MM.1S (cell line): ENCODE measurements around the gene NBAS.
A peak's percentile ranks its signal among the peaks of the same experiment; 100 is the strongest.

ENCODE experiments used
- DNase-seq: peaks from one replicate; pipeline ENCODE4 v3.0.0-alpha.2; 2015
- H2AFZ ChIP-seq: fragments of 300-600 bp; sonication (generic); 2 replicates; pipeline ENCODE4 v1.6.0; 2016; ENCODE audit warnings: antibody characterized with exemption, low read length
- H3F3A ChIP-seq: fragments of 300-600 bp; sonication (generic); 2 replicates; pipeline ENCODE4 v1.6.1; 2016; ENCODE audit warnings: mild to moderate bottlenecking, antibody characterized with exemption, low read length, moderate library complexity, mixed read lengths; ENCODE audit not compliant: insufficient read depth
- H3K27ac ChIP-seq: fragments of 300-600 bp; sonication (generic); 2 replicates; pipeline ENCODE4 v1.5.1; 2016; ENCODE audit warnings: mild to moderate bottlenecking, low read length
- H3K27me3 ChIP-seq: fragments of 300-600 bp; sonication (generic); replicated peaks from 2 replicates; pipeline ENCODE4 v1.6.0; 2016; ENCODE audit warnings: low read length; ENCODE audit not compliant: insufficient read depth
- H3K36me3 ChIP-seq: fragments of 300-600 bp; sonication (generic); replicated peaks from 2 replicates; pipeline ENCODE4 v1.6.1; 2016; ENCODE audit warnings: mild to moderate bottlenecking, low read length, mixed read lengths; ENCODE audit not compliant: insufficient read depth
- H3K4me1 ChIP-seq: fragments of 300-600 bp; sonication (generic); 2 replicates; pipeline ENCODE4 v1.6.1; 2016; ENCODE audit warnings: low read length, mixed read lengths
- H3K4me2 ChIP-seq: fragments of 300-600 bp; sonication (generic); 2 replicates; pipeline ENCODE4 v1.6.0; 2016; ENCODE audit warnings: low read depth, low read length
- H3K4me3 ChIP-seq: fragments of 300-600 bp; sonication (generic); 2 replicates; pipeline ENCODE4 v1.5.1; 2016; ENCODE audit warnings: low read length, mixed read lengths
- H3K79me2 ChIP-seq: fragments of 300-600 bp; sonication (generic); 2 replicates; pipeline ENCODE4 v1.6.1; 2016; ENCODE audit warnings: mixed run types, low read length, mixed read lengths
- H3K9ac ChIP-seq: fragments of 300-600 bp; sonication (generic); 2 replicates; pipeline ENCODE4 v1.6.1; 2016; ENCODE audit warnings: low read length, mixed read lengths
- H3K9me2 ChIP-seq: fragments of 300-600 bp; sonication (generic); replicated peaks from 2 replicates; pipeline ENCODE4 v1.6.1; 2016; ENCODE audit warnings: mild to moderate bottlenecking, low read length, mixed read lengths; ENCODE audit not compliant: insufficient read depth
- H3K9me3 ChIP-seq: fragments of 300-600 bp; sonication (generic); replicated peaks from 2 replicates; pipeline ENCODE4 v1.6.1; 2016; ENCODE audit warnings: mild to moderate bottlenecking, low read length, mixed read lengths; ENCODE audit not compliant: insufficient read depth
- H4K20me1 ChIP-seq: fragments of 300-600 bp; sonication (generic); 2 replicates; pipeline ENCODE4 v1.6.1; 2016; ENCODE audit warnings: mild to moderate bottlenecking, low read length, moderate library complexity, mixed read lengths; ENCODE audit not compliant: insufficient read depth
- CTCF ChIP-seq: fragments of 300-600 bp; sonication (generic); IDR thresholded peaks from 2 replicates; pipeline ENCODE4 v1.5.1; 2016; ENCODE audit warnings: antibody characterized with exemption, low read length, mixed read lengths
- EZH2 ChIP-seq: fragments of 300-600 bp; sonication (generic); optimal IDR thresholded peaks from 2 replicates; pipeline ENCODE3; 2017; ENCODE audit warnings: low read depth, mild to moderate bottlenecking, antibody characterized with exemption, low read length, mixed read lengths
- EZH2phosphoT487 ChIP-seq: fragments of 300-600 bp; sonication (generic); IDR thresholded peaks from 2 replicates; pipeline ENCODE4 v1.6.1; 2018; ENCODE audit warnings: antibody characterized with exemption, low read length

The NBAS gene

GRCh38 chr2:15594291-15595256 lies 33.4 kb upstream of the NBAS start:
- no peak overlapping the region for H2AFZ ChIP-seq
- TF ChIP-seq EZH2phosphoT487 (no peak), EZH2 (no peak), CTCF (no peak)
- no peak overlapping the region for H3K4me2 ChIP-seq
- H3K27ac ChIP-seq, result no peak overlapping the region
- H3K9ac ChIP-seq, result no peak overlapping the region
- no peaks in the 10 kb centered on the region for H4K20me1 ChIP-seq
- no peak for DNase-seq
- H3K27me3 ChIP-seq, result no peaks in the 10 kb centered on the region
- H3F3A ChIP-seq, result no peaks in the 10 kb centered on the region
- H3K4me1 ChIP-seq, result no peaks in the 10 kb centered on the region; the same call in 1 of the 2 replicates
- peaks cover 35% of the 10 kb centered on the region for H3K79me2 ChIP-seq
- no peaks in the 10 kb centered on the region for H3K9me2 ChIP-seq
- no peak overlapping the region for H3K4me3 ChIP-seq
- H3K9me3 ChIP-seq, result no peaks in the 10 kb centered on the region
- H3K36me3 ChIP-seq, result peaks cover 14% of the 10 kb centered on the region; the same call in 1 of the 2 replicates

GRCh38 chr2:15593327-15593705 lies 32.2 kb upstream of the NBAS start:
- Histone ChIP-seq H2AFZ (no peak overlapping the region), H3F3A (no peaks in the 10 kb centered on the region), H3K27me3 (no peaks in the 10 kb centered on the region), H3K4me1 (no peaks in the 10 kb centered on the region; the same call in 1 of the 2 replicates), H3K4me2 (no peak overlapping the region; the same call in 1 of the 2 replicates), H3K4me3 (no peak overlapping the region), H3K79me2 (peaks cover 35% of the 10 kb centered on the region), H3K9me2 (no peaks in the 10 kb centered on the region), H3K27ac (no peak overlapping the region), H3K9me3 (no peaks in the 10 kb centered on the region), H3K9ac (no peak overlapping the region), H3K36me3 (peaks cover 8% of the 10 kb centered on the region; the same call in 1 of the 2 replicates), H4K20me1 (no peaks in the 10 kb centered on the region)
- DNase-seq, result no peak
- TF ChIP-seq EZH2, result no peak

- TF ChIP-seq CTCF (no peak), EZH2 (no peak), EZH2phosphoT487 (no peak)
- Histone ChIP-seq H3K79me2 (peaks cover 35% of the 10 kb centered on the region), H4K20me1 (no peaks in the 10 kb centered on the region), H3K27ac (peak within 1 kb of the TSS; percentile 70), H2AFZ (peak within 1 kb of the TSS; percentile 78), H3F3A (no peaks in the 10 kb centered on the region), H3K27me3 (no peaks in the 10 kb centered on the region), H3K4me3 (peak within 1 kb of the TSS; percentile 80), H3K9ac (peak within 1 kb of the TSS; percentile 91), H3K9me2 (no peaks in the 10 kb centered on the region), H3K36me3 (no peaks in the 10 kb centered on the region; the same call in 1 of the 2 replicates), H3K4me2 (peak within 1 kb of the TSS; percentile 92), H3K9me3 (no peaks in the 10 kb centered on the region), H3K4me1 (no peaks in the 10 kb centered on the region; the same call in 1 of the 2 replicates)
- peak; percentile 84 for DNase-seq
Measured at GRCh38 chr2:15591692-15592463, 30.7 kb upstream of the NBAS start, which contains the start of gene DDX1. DDX1 (plus strand) TSS chr2:15591868; CDS start chr2:15591934, 66 bp downstream.
